ENCODE data around the gene MAP2K5.

MAP2K5 gene

DNA sequence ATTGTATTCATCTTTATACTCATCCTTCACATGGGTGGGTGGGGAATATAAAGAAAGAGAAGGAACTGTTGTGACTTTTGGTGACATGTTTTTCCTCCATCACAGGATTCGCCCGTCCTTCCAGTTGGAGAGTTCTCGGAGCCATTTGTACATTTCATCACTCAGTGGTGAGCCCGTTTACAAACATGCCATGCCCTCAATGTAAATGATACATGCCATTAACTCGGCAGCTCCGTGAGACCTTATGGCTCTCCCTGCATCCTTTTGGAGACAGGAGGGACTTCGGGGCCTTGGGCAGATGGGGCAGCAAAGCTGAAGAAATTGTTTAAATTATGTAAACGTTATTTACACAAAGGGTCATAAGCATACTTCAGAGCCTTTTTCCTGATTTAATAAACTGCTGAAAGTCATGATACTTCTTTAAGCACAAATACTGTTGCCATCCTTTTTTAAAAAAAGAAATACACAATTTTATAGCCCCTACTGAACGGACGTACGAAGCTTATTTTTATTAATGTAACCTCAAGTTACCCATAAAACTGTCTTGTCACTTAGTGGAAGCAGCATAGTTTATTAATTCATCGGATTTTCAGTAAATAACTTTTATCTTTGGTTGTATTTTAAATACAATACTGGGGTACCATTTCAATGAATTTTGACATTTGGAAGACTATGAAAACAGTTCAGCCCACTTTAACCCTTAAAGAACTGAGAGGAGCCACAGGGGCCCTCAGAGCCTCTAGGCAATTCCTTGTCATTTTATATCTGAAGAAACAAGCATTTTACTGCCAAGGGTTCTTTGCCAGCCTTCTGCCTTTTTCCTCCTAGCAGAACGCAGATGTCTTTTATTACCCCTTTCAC is 227.2 kb downstream of the MAP2K5 start (continued):
- no peak for TF ChIP-seq SP3 (tag by site-specific recombination; IDR thresholded peaks at IDR 0.05)
- no peak for TF ChIP-seq ZNF623 (tag by site-specific recombination; IDR thresholded peaks at IDR 0.05)
- no peak for TF ChIP-seq ZNF202 (tag by site-specific recombination; IDR thresholded peaks at IDR 0.05; ENCODE audit: borderline replicate concordance)
- no peak for TF ChIP-seq ZNF654 (tag by site-specific recombination; IDR thresholded peaks at IDR 0.05; ENCODE audit: low read depth)
- peak; percentile 50; the same call in 1 of the 2 replicates for TF ChIP-seq ZNF133 (tag by site-specific recombination; IDR thresholded peaks at IDR 0.05)
- TF ChIP-seq, protein P1, sequence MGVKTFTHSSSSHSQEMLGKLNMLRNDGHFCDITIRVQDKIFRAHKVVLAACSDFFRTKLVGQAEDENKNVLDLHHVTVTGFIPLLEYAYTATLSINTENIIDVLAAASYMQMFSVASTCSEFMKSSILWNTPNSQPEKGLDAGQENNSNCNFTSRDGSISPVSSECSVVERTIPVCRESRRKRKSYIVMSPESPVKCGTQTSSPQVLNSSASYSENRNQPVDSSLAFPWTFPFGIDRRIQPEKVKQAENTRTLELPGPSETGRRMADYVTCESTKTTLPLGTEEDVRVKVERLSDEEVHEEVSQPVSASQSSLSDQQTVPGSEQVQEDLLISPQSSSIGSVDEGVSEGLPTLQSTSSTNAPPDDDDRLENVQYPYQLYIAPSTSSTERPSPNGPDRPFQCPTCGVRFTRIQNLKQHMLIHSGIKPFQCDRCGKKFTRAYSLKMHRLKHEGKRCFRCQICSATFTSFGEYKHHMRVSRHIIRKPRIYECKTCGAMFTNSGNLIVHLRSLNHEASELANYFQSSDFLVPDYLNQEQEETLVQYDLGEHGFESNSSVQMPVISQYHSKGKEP (tag by site-specific recombination; IDR thresholded peaks at IDR 0.05), result peak; percentile 65
- no peak for TF ChIP-seq ZNF184 (tag by site-specific recombination; IDR thresholded peaks at IDR 0.05)
- TF ChIP-seq ZNF16 (tag by site-specific recombination; IDR thresholded peaks at IDR 0.05; ENCODE audit: low read depth), result no peak
- TF ChIP-seq, protein P2, sequence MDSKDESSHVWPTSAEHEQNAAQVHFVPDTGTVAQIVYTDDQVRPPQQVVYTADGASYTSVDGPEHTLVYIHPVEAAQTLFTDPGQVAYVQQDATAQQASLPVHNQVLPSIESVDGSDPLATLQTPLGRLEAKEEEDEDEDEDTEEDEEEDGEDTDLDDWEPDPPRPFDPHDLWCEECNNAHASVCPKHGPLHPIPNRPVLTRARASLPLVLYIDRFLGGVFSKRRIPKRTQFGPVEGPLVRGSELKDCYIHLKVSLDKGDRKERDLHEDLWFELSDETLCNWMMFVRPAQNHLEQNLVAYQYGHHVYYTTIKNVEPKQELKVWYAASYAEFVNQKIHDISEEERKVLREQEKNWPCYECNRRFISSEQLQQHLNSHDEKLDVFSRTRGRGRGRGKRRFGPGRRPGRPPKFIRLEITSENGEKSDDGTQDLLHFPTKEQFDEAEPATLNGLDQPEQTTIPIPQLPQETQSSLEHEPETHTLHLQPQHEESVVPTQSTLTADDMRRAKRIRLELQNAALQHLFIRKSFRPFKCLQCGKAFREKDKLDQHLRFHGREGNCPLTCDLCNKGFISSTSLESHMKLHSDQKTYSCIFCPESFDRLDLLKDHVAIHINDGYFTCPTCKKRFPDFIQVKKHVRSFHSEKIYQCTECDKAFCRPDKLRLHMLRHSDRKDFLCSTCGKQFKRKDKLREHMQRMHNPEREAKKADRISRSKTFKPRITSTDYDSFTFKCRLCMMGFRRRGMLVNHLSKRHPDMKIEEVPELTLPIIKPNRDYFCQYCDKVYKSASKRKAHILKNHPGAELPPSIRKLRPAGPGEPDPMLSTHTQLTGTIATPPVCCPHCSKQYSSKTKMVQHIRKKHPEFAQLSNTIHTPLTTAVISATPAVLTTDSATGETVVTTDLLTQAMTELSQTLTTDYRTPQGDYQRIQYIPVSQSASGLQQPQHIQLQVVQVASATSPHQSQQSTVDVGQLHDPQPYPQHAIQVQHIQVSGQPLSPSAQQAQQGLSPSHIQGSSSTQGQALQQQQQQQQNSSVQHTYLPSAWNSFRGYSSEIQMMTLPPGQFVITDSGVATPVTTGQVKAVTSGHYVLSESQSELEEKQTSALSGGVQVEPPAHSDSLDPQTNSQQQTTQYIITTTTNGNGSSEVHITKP (tag by site-specific recombination; IDR thresholded peaks at IDR 0.05), result 0 out of 2 replicates have a peak, but pooled peaks have one; percentile 44
- TF ChIP-seq, protein P3, sequence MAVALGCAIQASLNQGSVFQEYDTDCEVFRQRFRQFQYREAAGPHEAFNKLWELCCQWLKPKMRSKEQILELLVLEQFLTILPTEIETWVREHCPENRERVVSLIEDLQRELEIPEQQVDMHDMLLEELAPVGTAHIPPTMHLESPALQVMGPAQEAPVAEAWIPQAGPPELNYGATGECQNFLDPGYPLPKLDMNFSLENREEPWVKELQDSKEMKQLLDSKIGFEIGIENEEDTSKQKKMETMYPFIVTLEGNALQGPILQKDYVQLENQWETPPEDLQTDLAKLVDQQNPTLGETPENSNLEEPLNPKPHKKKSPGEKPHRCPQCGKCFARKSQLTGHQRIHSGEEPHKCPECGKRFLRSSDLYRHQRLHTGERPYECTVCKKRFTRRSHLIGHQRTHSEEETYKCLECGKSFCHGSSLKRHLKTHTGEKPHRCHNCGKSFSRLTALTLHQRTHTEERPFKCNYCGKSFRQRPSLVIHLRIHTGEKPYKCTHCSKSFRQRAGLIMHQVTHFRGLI (tag by site-specific recombination; IDR thresholded peaks at IDR 0.05), result no peak
- no peak for TF ChIP-seq ZIC2 (tag by site-specific recombination; IDR thresholded peaks at IDR 0.05)
- TF ChIP-seq ZSCAN30 (tag by site-specific recombination; IDR thresholded peaks at IDR 0.05), result 0 out of 2 replicates have a peak, but pooled peaks have one; percentile 15
- no peak for TF ChIP-seq BCL11B (tag by site-specific recombination; IDR thresholded peaks at IDR 0.05; ENCODE audit: low read depth)
- no peak for TF ChIP-seq BCL11A (tag by site-specific recombination; IDR thresholded peaks at IDR 0.05; ENCODE audit: low read depth)
- no peak for TF ChIP-seq SETDB1 (IDR thresholded peaks at IDR 0.05; ENCODE audit: insufficient read length, low read length)
- TF ChIP-seq, protein P4, sequence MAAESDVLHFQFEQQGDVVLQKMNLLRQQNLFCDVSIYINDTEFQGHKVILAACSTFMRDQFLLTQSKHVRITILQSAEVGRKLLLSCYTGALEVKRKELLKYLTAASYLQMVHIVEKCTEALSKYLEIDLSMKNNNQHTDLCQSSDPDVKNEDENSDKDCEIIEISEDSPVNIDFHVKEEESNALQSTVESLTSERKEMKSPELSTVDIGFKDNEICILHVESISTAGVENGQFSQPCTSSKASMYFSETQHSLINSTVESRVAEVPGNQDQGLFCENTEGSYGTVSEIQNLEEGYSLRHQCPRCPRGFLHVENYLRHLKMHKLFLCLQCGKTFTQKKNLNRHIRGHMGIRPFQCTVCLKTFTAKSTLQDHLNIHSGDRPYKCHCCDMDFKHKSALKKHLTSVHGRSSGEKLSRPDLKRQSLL (tag by site-specific recombination; IDR thresholded peaks at IDR 0.05), result no peak
- TF ChIP-seq ZBTB8A (tag by site-specific recombination; IDR thresholded peaks at IDR 0.05), result no peak
- TF ChIP-seq ZNF24 (tag by site-specific recombination; IDR thresholded peaks at IDR 0.05), result 0 out of 2 replicates have a peak, but pooled peaks have one; percentile 34
- TF ChIP-seq ZNF843 (tag by site-specific recombination; IDR thresholded peaks at IDR 0.05), result no peak
- TF ChIP-seq ZFP41 (tag by site-specific recombination; IDR thresholded peaks at IDR 0.05; ENCODE audit: borderline replicate concordance), result no peak
- TF ChIP-seq, protein P5, sequence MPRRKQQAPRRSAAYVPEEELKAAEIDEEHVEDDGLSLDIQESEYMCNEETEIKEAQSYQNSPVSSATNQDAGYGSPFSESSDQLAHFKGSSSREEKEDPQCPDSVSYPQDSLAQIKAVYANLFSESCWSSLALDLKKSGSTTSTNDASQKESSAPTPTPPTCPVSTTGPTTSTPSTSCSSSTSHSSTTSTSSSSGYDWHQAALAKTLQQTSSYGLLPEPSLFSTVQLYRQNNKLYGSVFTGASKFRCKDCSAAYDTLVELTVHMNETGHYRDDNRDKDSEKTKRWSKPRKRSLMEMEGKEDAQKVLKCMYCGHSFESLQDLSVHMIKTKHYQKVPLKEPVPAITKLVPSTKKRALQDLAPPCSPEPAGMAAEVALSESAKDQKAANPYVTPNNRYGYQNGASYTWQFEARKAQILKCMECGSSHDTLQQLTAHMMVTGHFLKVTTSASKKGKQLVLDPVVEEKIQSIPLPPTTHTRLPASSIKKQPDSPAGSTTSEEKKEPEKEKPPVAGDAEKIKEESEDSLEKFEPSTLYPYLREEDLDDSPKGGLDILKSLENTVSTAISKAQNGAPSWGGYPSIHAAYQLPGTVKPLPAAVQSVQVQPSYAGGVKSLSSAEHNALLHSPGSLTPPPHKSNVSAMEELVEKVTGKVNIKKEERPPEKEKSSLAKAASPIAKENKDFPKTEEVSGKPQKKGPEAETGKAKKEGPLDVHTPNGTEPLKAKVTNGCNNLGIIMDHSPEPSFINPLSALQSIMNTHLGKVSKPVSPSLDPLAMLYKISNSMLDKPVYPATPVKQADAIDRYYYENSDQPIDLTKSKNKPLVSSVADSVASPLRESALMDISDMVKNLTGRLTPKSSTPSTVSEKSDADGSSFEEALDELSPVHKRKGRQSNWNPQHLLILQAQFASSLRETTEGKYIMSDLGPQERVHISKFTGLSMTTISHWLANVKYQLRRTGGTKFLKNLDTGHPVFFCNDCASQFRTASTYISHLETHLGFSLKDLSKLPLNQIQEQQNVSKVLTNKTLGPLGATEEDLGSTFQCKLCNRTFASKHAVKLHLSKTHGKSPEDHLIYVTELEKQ (tag by site-specific recombination; IDR thresholded peaks at IDR 0.05; ENCODE audit: borderline replicate concordance), result 0 out of 2 replicates have a peak, but pooled peaks have one; percentile 17
- no peak for TF ChIP-seq ZNF629 (tag by site-specific recombination; IDR thresholded peaks at IDR 0.05)
- TF ChIP-seq ZNF174 (tag by site-specific recombination; IDR thresholded peaks at IDR 0.05), result no peak
- TF ChIP-seq IKZF3 (tag by site-specific recombination; IDR thresholded peaks at IDR 0.05), result peak; percentile 70; the same call in 1 of the 2 replicates
- TF ChIP-seq ZNF48 (tag by site-specific recombination; IDR thresholded peaks at IDR 0.05), result no peak
